Fibroblast of mammary gland (primary cell): ENCODE data around the gene BPIFB6.

Experiments
- DNase-seq: peaks from one replicate; pipeline ENCODE4 v3.0.0-alpha.2; 2010; ENCODE audit warnings: low read depth
- H3K4me3 ChIP-seq: 2 replicates; pipeline ENCODE4 v1.5.1; 2011; ENCODE audit warnings: low read depth, mild to moderate bottlenecking, low read length, moderate library complexity; ENCODE audit not compliant: control insufficient read depth
- CTCF ChIP-seq: conservative IDR thresholded peaks from 2 replicates; pipeline ENCODE4 v1.5.1; 2011; ENCODE audit warnings: low read depth, low read length, inconsistent platforms; ENCODE audit not compliant: control insufficient read depth, insufficient read depth

BPIFB6 gene

GRCh38 chr20:33086052-33086722 is 54.7 kb downstream of the BPIFB6 start:
- no peak for DNase-seq
- no peak overlapping the region for H3K4me3 ChIP-seq
- no peak for TF ChIP-seq CTCF

- TF ChIP-seq CTCF: no peak
- no peak overlapping the region for H3K4me3 ChIP-seq
- DNase-seq: no peak
Measured at GRCh38 chr20:33091147-33091546, 59.7 kb downstream of the BPIFB6 start.

- H3K4me3 ChIP-seq: no peak overlapping the region
- TF ChIP-seq CTCF: no peak
- no peak for DNase-seq
Measured at GRCh38 chr20:33091693-33092092, 60.2 kb downstream of the BPIFB6 start.

GRCh38 chr20:33092361-33092760 is 60.9 kb downstream of the BPIFB6 start:
- no peak for DNase-seq
- no peak for TF ChIP-seq CTCF
- H3K4me3 ChIP-seq: no peak overlapping the region

- no peak for DNase-seq
- no peak overlapping the region for H3K4me3 ChIP-seq
- no peak for TF ChIP-seq CTCF
Measured at GRCh38 chr20:33093074-33093473, 61.6 kb downstream of the BPIFB6 start.

GRCh38 chr20:33093582-33093981 is 62.1 kb downstream of the BPIFB6 start:
- H3K4me3 ChIP-seq: no peak overlapping the region
- TF ChIP-seq CTCF: no peak
- no peak for DNase-seq
